ENCODE measurements around the gene CCDC117.
"Not testable (repeated sequence)": the region's sequence is repeated elsewhere in the genome, so short reads cannot be mapped to it uniquely, and the experiment has no call there.

The CCDC117 gene

GRCh38 chr22:28801845-28802594 is 29.5 kb downstream of the CCDC117 start:
- no peak for DNase-seq (ENCODE audit: low spot score)

- no peak for DNase-seq (ENCODE audit: low spot score)
Observed at GRCh38 chr22:28802595-28803123, 30.2 kb downstream of the CCDC117 start.

GRCh38 chr22:28805426-28805825 is 32.9 kb downstream of the CCDC117 start:
- DNase-seq (ENCODE audit: low spot score), result not testable (repeated sequence)

- no peak for DNase-seq (ENCODE audit: low spot score)
Observed at GRCh38 chr22:28808716-28809355, 36.3 kb downstream of the CCDC117 start.

- DNase-seq (ENCODE audit: low spot score), result no peak
Observed at GRCh38 chr22:28810821-28811491, 38.5 kb downstream of the CCDC117 start.

- DNase-seq (ENCODE audit: low spot score), result no peak
Observed at GRCh38 chr22:28812516-28812915, 40.0 kb downstream of the CCDC117 start.

- no peak for DNase-seq (ENCODE audit: low spot score)
Observed at GRCh38 chr22:28813772-28814518, 41.5 kb downstream of the CCDC117 start.

- no peak for DNase-seq (ENCODE audit: low spot score)
Observed at GRCh38 chr22:28815111-28815510, 42.6 kb downstream of the CCDC117 start.

- no peak for DNase-seq (ENCODE audit: low spot score)
Observed at GRCh38 chr22:28815729-28816128, 43.2 kb downstream of the CCDC117 start.

GRCh38 chr22:28817064-28817463 is 44.6 kb downstream of the CCDC117 start:
- DNase-seq (ENCODE audit: low spot score), result no peak

- DNase-seq (ENCODE audit: low spot score), result no peak
Observed at GRCh38 chr22:28817919-28818859, 45.7 kb downstream of the CCDC117 start.

- DNase-seq (ENCODE audit: low spot score), result no peak
Observed at GRCh38 chr22:28819253-28820096, 47.0 kb downstream of the CCDC117 start.

GRCh38 chr22:28820885-28821284 is 48.4 kb downstream of the CCDC117 start:
- DNase-seq (ENCODE audit: low spot score), result no peak

GRCh38 chr22:28821452-28821851 is 49.0 kb downstream of the CCDC117 start:
- DNase-seq (ENCODE audit: low spot score), result no peak

- no peak for DNase-seq (ENCODE audit: low spot score)
Observed at GRCh38 chr22:28822930-28823551, 50.5 kb downstream of the CCDC117 start.

GRCh38 chr22:28824455-28824854 is 52.0 kb downstream of the CCDC117 start:
- not testable (repeated sequence) for DNase-seq (ENCODE audit: low spot score)

GRCh38 chr22:28826430-28826829 is 53.9 kb downstream of the CCDC117 start:
- not testable (repeated sequence) for DNase-seq (ENCODE audit: low spot score)

GRCh38 chr22:28826921-28827320 is 54.4 kb downstream of the CCDC117 start:
- no peak for DNase-seq (ENCODE audit: low spot score)

GRCh38 chr22:28829358-28830181 is 57.1 kb downstream of the CCDC117 start:
- peak; percentile 73 for DNase-seq (ENCODE audit: low spot score)

All from hepatic stellate cell (primary cell).